Nephron (organoid): Measurements from ENCODE around the gene ATAD3C.

ENCODE experiments used
- H3K27ac Mint-ChIP-seq, 3 experiments: 2 replicates each; pipeline ENCODE4 v1.8.0; 2020; ENCODE audit warnings: mixed read lengths in 3 of 3, mild to moderate bottlenecking in 2 of 3, moderate library complexity in 1 of 3
- H3K27me3 Mint-ChIP-seq: 2 replicates; pipeline ENCODE4 v1.8.0; 2021; ENCODE audit warnings: low read depth, mild to moderate bottlenecking, moderate library complexity, mixed read lengths
- H3K36me3 Mint-ChIP-seq: 2 replicates; pipeline ENCODE4 v1.8.0; 2020; ENCODE audit warnings: low read depth, mixed read lengths
- H3K4me1 Mint-ChIP-seq: 2 replicates; pipeline ENCODE4 v1.8.0; 2020; ENCODE audit warnings: mixed read lengths
- H3K4me3 Mint-ChIP-seq, 3 experiments: 2 replicates each; pipeline ENCODE4 v1.8.0; 2020; ENCODE audit warnings: mild to moderate bottlenecking in 3 of 3, mixed read lengths in 3 of 3, moderate library complexity in 2 of 3
- H3K9me3 Mint-ChIP-seq: 2 replicates; pipeline ENCODE4 v1.8.0; 2020; ENCODE audit warnings: mixed read lengths
- TF ChIP-seq, protein P1 (sequence below), 3 experiments: fragments of 200-600 bp; sonication (generic); IDR thresholded peaks; one replicate each; pipeline ENCODE4 v1.5.0; 2021; ENCODE audit warnings: antibody characterized with exemption in 3 of 3; ENCODE audit not compliant: unreplicated experiment in 3 of 3

The ATAD3C gene, protein sequence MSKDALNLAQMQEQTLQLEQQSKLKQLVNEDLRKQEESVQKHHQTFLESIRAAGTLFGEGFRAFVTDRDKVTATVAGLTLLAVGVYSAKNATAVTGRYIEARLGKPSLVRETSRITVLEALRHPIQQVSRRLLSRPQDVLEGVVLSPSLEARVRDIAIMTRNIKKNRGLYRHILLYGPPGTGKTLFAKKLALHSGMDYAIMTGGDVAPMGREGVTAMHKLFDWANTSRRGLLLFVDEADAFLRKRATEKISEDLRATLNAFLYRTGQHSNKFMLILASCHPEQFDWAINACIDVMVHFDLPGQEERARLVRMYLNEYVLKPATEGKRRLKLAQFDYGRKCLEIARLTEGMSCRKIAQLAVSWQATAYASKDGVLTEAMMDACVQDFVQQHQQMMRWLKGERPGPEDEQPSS

DNA sequence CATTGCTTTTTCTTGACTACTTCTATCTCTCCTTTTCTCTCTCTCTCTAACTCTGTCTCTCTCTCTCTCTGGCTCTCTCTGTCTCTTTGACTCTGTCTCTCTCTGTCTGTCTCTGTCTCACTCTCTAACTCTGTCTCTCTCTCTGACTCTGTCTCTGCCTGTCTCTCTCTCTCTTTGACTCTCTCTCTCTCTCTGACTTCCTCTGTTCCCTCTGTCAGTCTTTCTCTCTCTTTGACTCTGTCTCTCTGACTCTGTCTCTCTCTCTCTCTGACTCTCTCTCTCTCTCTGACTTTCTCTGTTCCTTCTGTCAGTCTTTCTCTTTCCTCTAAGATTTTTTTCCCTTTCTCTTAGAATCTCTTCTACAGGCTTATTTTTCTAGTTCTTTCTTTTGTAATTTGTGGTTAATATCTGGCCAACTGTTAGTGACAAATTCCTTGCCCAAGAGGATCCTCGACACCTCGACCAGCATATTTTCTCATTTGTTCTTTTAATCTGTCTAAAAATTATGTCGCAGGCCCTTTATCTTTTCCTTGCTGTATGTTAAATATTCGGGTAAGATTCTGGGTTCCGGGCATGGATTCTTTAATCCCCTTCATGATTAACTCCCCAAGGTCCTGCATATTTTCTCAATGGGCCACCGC lies at the start of gene ATAD3C:
Gene ATAD3C (plus strand): TSS at position 591 of the 641 bp plus-strand sequence. CDS start 995 bp downstream, outside the sequence.
- Mint-ChIP-seq H3K27me3 (no peaks in the 10 kb centered on the region), H3K27ac (no peak within 1 kb of the TSS), H3K4me1 (no peaks in the 10 kb centered on the region)

DNA sequence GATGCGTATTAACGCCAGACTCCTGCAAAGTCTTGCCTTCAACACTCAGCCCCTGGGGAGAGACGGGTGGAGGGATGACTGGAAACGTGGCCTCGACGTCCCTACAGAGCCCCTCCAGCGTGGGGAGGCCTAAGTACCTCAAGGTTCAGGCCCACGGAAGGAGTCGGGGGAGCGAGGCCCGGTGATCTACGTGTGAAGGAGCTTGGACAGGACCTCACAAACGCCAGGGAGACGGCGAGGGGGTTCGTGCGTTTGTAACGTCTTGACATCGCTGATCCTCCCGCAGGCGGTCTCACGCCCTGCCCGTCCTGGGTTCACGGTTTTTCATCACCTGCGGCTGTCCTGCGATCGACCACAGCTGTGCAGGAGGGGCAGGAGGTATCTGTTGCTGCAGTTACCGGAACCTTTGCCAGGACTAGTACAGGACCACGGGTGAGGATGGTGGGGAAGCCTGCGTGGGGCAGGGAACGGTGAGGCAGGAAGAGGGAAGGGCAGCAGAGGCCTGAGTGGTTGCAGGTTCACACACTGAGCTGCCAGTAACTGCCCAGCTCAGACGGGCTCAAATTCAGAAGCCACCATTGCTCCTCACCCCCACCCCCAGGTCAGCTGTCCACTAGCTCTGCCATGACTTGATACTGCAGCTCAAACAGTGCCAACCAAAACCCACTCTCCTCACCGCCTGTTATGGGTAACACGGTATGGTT lies 49.5 kb upstream of the ATAD3C start:
- peak overlapping the region; percentile 59 to 81 (median 67) for H3K27ac Mint-ChIP-seq
- H3K27me3 Mint-ChIP-seq, result no peaks in the 10 kb centered on the region
- TF ChIP-seq, protein P1, sequence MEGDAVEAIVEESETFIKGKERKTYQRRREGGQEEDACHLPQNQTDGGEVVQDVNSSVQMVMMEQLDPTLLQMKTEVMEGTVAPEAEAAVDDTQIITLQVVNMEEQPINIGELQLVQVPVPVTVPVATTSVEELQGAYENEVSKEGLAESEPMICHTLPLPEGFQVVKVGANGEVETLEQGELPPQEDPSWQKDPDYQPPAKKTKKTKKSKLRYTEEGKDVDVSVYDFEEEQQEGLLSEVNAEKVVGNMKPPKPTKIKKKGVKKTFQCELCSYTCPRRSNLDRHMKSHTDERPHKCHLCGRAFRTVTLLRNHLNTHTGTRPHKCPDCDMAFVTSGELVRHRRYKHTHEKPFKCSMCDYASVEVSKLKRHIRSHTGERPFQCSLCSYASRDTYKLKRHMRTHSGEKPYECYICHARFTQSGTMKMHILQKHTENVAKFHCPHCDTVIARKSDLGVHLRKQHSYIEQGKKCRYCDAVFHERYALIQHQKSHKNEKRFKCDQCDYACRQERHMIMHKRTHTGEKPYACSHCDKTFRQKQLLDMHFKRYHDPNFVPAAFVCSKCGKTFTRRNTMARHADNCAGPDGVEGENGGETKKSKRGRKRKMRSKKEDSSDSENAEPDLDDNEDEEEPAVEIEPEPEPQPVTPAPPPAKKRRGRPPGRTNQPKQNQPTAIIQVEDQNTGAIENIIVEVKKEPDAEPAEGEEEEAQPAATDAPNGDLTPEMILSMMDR (IDR thresholded peaks at IDR 0.05; ENCODE audit: unreplicated experiment in 3 of 3), result no peak
- H3K9me3 Mint-ChIP-seq, result no peaks in the 10 kb centered on the region
- peaks cover 41% of the 10 kb centered on the region for H3K36me3 Mint-ChIP-seq
- peaks cover 26% of the 10 kb centered on the region for H3K4me1 Mint-ChIP-seq
- peak overlapping the region; percentile 94 to 96 (median 95) for H3K4me3 Mint-ChIP-seq

More for the DNA sequence above, at the start of gene ATAD3C:
- Mint-ChIP-seq H3K9me3 (no peaks in the 10 kb centered on the region), H3K36me3 (no peaks in the 10 kb centered on the region), H3K4me3 (no peak within 1 kb of the TSS)
- TF ChIP-seq, protein P1 (IDR thresholded peaks at IDR 0.05; ENCODE audit: unreplicated experiment in 3 of 3), result no peak

DNA sequence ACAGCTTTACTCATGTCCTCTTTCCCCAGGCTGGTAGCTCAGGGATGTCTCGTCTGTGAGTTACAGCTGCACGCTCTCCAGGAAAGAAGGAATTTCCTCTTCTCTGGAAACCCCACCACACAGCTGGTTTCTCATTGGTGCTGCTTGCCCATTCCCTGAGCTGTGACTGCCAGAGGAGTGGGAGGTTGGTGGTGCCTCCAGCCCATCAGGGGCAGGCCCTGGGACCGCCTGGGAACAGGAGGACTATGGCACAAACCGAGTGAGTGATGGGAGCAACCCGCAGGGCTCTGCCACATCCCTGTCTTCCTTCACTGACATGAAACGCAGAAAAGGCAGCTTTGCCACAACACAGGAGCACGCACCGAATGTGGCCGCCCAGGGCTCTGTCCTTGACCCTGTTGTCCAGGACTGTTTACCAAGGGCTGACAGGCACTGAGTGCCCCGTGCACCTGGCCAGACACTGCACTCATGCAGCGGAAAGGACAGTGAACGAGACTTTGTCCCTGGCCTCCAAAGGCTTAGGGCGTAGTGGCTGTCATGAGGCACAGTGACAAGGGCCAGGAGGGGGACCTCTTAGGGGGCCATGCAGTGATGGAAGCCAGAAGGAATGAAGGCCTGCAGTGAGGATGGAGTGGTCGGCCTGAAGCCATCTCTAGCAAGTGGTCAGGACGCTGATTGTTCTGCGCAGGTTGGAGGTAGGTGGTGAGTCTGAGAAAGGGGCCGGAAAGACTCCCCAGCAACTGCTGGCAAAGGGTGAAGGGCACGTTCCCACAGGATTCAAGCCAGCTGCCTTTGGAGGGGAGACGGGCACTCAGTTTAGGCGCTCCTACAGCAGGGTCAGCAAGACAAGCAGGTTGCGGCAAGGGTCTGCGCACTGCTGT lies 48.7 kb upstream of the ATAD3C start:
- Mint-ChIP-seq H3K27ac (peak overlapping the region; percentile 67 to 91 (median 81)), H3K27me3 (no peaks in the 10 kb centered on the region), H3K9me3 (no peaks in the 10 kb centered on the region), H3K36me3 (peaks cover 39% of the 10 kb centered on the region), H3K4me1 (peaks cover 19% of the 10 kb centered on the region), H3K4me3 (peak overlapping the region; percentile 94 to 96 (median 95))
- TF ChIP-seq, protein P1 (IDR thresholded peaks at IDR 0.05; ENCODE audit: unreplicated experiment in 3 of 3), result no peak

DNA sequence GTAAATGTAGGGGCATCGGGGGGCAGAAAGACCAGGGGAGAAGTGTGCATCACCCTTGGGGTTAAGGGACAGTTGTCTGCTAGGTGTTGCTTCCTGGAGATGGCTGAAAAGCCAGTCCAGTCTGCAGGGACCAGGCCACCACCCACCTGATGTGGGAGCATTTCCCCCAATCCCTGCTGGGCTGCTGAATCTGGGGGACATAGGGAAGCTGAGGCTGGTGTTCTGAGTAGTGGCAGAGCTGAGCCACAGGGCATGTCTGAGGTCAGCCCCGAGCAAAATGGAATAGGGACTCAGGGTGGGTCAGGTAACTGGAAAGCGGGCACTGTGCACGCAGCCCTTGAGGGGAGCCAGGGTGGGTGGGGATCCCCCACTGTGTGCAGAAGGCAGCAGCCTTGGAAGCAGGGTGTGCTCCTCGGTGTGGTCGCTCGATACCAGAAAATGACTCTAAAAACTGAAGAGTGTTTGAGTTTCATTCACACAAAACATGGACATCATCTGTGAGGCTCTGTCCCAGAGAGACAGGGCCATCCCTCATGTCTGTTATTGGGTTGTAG lies 48.0 kb upstream of the ATAD3C start:
- Mint-ChIP-seq H3K36me3 (peaks cover 38% of the 10 kb centered on the region), H3K9me3 (no peaks in the 10 kb centered on the region), H3K4me1 (peaks cover 19% of the 10 kb centered on the region), H3K27ac (peak overlapping the region; percentile 59 to 91 (median 74)), H3K4me3 (peak overlapping the region; percentile 94 to 96 (median 95)), H3K27me3 (no peaks in the 10 kb centered on the region)
- TF ChIP-seq, protein P1 (IDR thresholded peaks at IDR 0.05; ENCODE audit: unreplicated experiment in 3 of 3), result no peak
